Bronchial epithelial cell (primary cell): ENCODE results near the gene AQP6. TPM values are rescaled to one million over a fixed set of nuclear protein-coding genes. Genes with fewer than 3 reads are reported as not detected.

Experiments
- DNase-seq: peaks from one replicate; pipeline ENCODE4 v3.0.0-alpha.2; 2010; ENCODE audit warnings: low read depth
- FAIRE-seq: peaks from 2 replicates; lab custom pipeline; 2011; peaks lifted over from hg19 to GRCh38; lab: Jason Lieb, UNC
- H3K27me3 ChIP-seq: 2 replicates; pipeline ENCODE4 v1.5.1; 2011; ENCODE audit warnings: low read length; ENCODE audit not compliant: control insufficient read depth, insufficient read depth
- H3K36me3 ChIP-seq: 2 replicates; pipeline ENCODE4 v1.5.1; 2011; ENCODE audit warnings: low read length; ENCODE audit not compliant: control insufficient read depth, insufficient read depth
- H3K4me3 ChIP-seq: 2 replicates; pipeline ENCODE4 v1.5.1; 2011; ENCODE audit warnings: mild to moderate bottlenecking, low read depth, low read length, control low read depth
- total RNA-seq: library from RNA; depleted of rRNA; stranded (reverse); fragments of >200 nt; gene quantifications from 2 replicates; pipeline ENCODE4 v1.2.1, GENCODE V29; 2014
- TF ChIP-seq, protein P1 (sequence below): IDR thresholded peaks from 2 replicates; pipeline ENCODE4 v1.5.1; 2011; ENCODE audit warnings: mild to moderate bottlenecking, moderate library complexity, low read length, control low read depth, inconsistent platforms; ENCODE audit not compliant: insufficient read depth, severe bottlenecking

AQP6 gene
- total RNA-seq, 1 donor from 2014 or later, result not detected

DNA sequence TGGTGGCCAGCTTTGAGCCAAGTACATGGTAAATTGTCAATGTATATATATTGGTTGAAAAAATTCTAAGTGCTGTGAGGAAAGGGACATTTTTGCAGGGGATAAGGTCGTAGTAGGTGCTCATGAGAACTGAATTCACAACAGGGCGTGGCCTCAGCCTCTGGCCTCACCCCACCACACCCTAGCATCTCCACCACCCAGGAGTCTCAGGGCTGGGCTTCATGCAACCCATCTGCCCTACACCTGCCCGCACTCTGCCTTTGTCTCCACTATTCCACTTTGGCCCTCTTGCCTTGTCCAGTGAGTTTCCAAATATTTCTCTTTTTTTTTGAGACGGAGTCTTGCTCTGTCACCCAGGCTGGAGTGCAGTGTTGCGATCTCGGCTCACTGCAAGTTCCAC is 44.3 kb upstream of the AQP6 start:
- Histone ChIP-seq H3K36me3 (no peaks in the 10 kb centered on the region), H3K4me3 (no peak overlapping the region), H3K27me3 (no peaks in the 10 kb centered on the region)
- DNase-seq (no peak), FAIRE-seq (no peak)
- TF ChIP-seq, protein P1, sequence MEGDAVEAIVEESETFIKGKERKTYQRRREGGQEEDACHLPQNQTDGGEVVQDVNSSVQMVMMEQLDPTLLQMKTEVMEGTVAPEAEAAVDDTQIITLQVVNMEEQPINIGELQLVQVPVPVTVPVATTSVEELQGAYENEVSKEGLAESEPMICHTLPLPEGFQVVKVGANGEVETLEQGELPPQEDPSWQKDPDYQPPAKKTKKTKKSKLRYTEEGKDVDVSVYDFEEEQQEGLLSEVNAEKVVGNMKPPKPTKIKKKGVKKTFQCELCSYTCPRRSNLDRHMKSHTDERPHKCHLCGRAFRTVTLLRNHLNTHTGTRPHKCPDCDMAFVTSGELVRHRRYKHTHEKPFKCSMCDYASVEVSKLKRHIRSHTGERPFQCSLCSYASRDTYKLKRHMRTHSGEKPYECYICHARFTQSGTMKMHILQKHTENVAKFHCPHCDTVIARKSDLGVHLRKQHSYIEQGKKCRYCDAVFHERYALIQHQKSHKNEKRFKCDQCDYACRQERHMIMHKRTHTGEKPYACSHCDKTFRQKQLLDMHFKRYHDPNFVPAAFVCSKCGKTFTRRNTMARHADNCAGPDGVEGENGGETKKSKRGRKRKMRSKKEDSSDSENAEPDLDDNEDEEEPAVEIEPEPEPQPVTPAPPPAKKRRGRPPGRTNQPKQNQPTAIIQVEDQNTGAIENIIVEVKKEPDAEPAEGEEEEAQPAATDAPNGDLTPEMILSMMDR, result no peak

DNA sequence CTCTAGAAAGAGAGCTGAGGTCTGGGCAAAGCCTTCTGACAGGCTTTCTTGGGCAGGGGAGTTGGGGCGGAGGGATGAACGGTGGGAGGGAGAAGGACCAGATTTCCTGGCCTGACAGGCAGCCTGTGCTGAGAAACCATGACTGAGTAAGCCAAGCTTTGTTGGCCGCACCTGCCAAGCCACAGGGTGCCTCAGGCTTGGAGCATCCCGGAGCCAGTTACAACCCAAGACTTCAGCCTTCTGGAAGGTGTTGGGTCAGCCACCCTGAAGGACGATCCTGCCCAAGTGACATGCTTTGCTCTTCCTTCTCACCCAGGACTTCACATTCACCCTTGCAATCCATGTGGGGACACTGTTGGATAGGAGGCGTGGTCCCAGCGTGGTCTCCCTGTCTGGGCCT is 43.2 kb upstream of the AQP6 start:
- Histone ChIP-seq H3K36me3 (no peaks in the 10 kb centered on the region), H3K4me3 (no peak overlapping the region), H3K27me3 (no peaks in the 10 kb centered on the region)
- no peak for FAIRE-seq
- no peak for DNase-seq
- TF ChIP-seq, protein P1, result no peak

DNA sequence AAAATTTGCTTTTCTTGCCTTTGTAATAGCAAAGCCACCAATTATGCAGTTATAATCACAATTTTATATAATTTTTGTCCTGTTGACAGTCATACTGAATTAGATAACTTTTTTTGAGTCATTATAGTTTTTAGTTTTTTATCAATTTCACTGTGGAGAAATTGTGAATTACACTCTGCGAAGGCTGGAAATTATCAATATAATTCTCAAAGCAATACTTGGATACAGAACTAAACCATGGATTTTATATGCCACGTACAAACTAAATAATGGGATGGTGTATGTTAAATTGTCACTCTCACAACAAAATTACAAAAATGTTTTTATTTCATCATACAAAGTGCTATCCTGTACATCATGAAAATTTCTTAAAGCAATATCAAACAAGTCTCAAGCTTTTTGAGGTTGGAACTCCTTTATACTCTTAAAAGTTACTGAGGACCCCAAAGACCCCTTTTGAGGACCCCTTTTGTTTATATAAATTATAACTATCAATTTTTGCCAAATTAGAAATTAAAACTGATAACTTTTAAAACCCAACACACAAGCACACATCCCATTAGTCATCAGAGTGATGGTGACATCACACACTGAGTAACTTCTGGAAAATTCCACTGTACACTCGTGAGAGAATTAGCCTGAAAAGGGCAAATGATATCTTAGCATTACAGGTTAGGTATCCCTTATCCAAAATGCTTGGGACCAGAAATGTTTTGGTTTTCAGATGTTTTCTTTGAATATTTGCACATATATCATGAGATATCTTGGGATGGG is 42.0 kb upstream of the AQP6 start:
- TF ChIP-seq, protein P1, result no peak
- Histone ChIP-seq H3K4me3 (no peak overlapping the region), H3K36me3 (no peaks in the 10 kb centered on the region), H3K27me3 (no peaks in the 10 kb centered on the region)
- DNase-seq, result peak; percentile 89
- FAIRE-seq, result no peak

GRCh38 chr12:49932023-49932422 is 40.7 kb upstream of the AQP6 start:
- no peak for FAIRE-seq
- Histone ChIP-seq H3K4me3 (no peak overlapping the region), H3K27me3 (no peaks in the 10 kb centered on the region), H3K36me3 (no peaks in the 10 kb centered on the region)
- TF ChIP-seq, protein P1, result no peak
- DNase-seq, result no peak

DNA sequence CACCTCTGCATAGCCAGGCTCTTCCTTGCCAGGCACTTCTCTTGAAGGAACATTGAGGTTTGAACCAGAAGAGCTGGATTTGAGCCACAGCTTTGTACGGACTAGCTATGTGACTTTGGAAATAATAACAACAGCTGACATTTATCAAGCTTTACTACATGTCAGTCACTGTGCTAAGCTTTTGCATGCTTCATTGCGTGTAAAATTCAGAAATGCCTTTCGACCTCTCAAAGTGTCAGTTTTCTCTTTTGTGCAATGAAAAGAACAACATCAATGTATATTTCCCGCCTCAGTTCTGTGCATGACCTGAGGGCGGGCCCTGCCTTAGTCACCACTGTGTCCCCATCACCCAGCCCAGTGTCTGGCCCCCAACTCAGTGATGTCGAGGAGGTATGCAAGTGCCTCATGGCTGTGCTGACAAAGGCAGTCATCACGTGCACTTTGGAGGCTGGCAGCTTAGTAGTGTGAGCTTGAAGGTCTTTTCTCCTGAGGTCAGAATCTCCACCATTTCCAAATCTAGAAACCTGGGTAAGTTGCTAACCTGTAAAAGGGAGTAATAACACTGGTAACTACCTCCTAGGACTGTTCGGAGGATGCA is 40.1 kb upstream of the AQP6 start:
- DNase-seq (no peak), FAIRE-seq (no peak)
- H3K27me3 ChIP-seq, result no peaks in the 10 kb centered on the region
- no peak overlapping the region for H3K4me3 ChIP-seq
- TF ChIP-seq, protein P1, result no peak
- H3K36me3 ChIP-seq, result no peaks in the 10 kb centered on the region
